Esophagus squamous epithelium (tissue), 5 donors: ENCODE measurements around the gene ITGB2. TPM values are rescaled to one million over a fixed set of nuclear protein-coding genes. Genes with fewer than 3 reads are reported as not detected.
A peak's percentile ranks its signal among the peaks of the same experiment; 100 is the strongest.

Experiments
- DNase-seq: peaks from one replicate; lab custom pipeline; 2025; lab: John Stamatoyannopoulos, UW
- H3K27ac ChIP-seq, 4 donors: fragments of 200-600 bp; sonication (generic); one replicate each; pipeline ENCODE4 v1.5.1; 2016 to 2019; ENCODE audit warnings: mild to moderate bottlenecking in 1 of 4
- H3K27me3 ChIP-seq, 4 donors: fragments of 200-600 bp; sonication (generic); 1 replicate in 3 of 4; 2 replicates in 1 of 4; pipeline versions ENCODE4 v1.5.1 to v1.6.0; 2017 to 2021; ENCODE audit warnings: antibody characterized with exemption in 1 of 4
- H3K36me3 ChIP-seq, 3 donors: fragments of 200-600 bp; sonication (generic); one replicate each; pipeline ENCODE4 v1.5.1; 2016 to 2019
- H3K4me1 ChIP-seq, 3 donors: fragments of 200-600 bp; sonication (generic); one replicate each; pipeline ENCODE4 v1.5.1; 2017 to 2019
- H3K4me3 ChIP-seq, 4 donors: fragments of 200-600 bp; sonication (generic); 1 replicate in 3 of 4; 2 replicates in 1 of 4; pipeline ENCODE4 v1.5.1; 2016 to 2019; ENCODE audit warnings: mild to moderate bottlenecking in 2 of 4, moderate library complexity in 1 of 4
- H3K9me3 ChIP-seq, 3 donors: fragments of 200-600 bp; sonication (generic); one replicate each; pipeline ENCODE4 v1.5.1; 2016 to 2019
- CTCF ChIP-seq, 6 experiments: fragments of 450-650 bp in 4 of 6; fragments of 200-600 bp in 2 of 6; sonication (generic) in 2 of 6; IDR thresholded peaks; one replicate each; pipeline ENCODE4 v1.5.1; 2016 to 2019; ENCODE audit warnings: antibody characterized with exemption in 6 of 6, mild to moderate bottlenecking in 4 of 6, moderate library complexity in 4 of 6
- POLR2A ChIP-seq, 4 donors: fragments of 450-650 bp; IDR thresholded peaks; one replicate each; pipeline ENCODE4 v1.6.1; 2017; ENCODE audit warnings: antibody characterized with exemption in 4 of 4, mild to moderate bottlenecking in 4 of 4, moderate library complexity in 3 of 4
- WGBS, 2 donors: methylation state at CpG; one replicate each; pipeline ENCODE4 v1.1.5; 2018; 5-methylcytosine and 5-hydroxymethylcytosine counted together
- intact Hi-C: fragments of 100-400 bp; cut with DNase I; formaldehyde crosslinking; loops from one replicate; pipeline ENCODE4 v1.15.0; 2022
- total RNA-seq, 4 donors: library from RNA; depleted of rRNA; stranded (reverse); fragments of >200 nt; gene quantifications; one replicate each; pipeline ENCODE4 v1.1.0, GENCODE V29; 2016
- donor health status: DM: yes; HTN: yes; CAD: no.

Gene ITGB2
- total RNA-seq, 4 donors from 2014 or later: 6.6 to 47.1 (median 18.5) TPM

DNA sequence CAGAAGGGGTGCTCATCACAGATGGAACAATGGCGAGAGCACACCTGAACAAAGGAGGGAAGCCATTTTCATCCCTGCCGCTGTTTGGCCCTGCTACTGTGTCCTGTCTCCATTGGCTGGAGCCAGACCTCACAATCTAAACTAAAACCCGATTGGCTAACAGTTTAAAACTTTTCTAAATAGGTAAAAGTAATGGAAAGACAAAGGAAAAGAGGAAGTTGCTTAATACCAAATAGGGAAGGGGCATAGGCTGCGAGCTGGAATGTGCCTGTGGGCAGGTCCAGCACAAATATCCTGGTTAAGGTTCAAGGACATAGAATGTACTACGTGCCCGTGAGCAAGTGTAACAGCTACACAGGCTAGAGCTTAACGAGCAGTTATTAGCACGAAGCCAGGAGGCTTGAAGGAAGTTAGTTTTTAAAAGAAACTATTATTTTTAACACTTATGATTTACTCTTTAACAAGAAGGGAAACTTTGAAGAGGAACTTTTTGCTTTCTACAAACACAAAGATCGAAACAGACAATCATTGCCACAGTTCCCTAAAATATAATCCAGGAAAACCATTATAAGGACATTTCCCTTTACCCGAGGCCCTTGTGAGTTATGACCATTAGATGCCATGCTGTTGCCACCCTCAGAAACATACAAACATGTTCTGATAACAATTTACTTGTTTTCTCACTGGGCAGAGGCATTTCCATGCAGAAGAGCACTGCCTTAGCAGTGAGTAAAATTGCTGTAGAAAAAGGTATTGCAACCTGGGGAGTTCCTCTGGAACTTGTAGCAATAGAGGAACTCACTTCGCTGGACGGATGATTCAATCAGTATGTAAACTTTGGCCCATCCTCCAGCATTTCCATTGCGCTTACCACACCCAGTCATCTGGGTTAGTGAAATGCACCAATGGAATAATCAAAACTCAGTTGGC, 42.4 kb downstream of the ITGB2 start:
- WGBS, 2 donors: 61 to 62% methylated on average over 13 of the region's 13 CpGs
- Histone ChIP-seq H3K4me3 (no peak overlapping the region), H3K4me1 (peaks cover 11 to 48% (median 11%) of the 10 kb centered on the region in 3 donors), H3K9me3 (no peaks in the 10 kb centered on the region), H3K27me3 (no peaks in the 10 kb centered on the region), H3K27ac (peak overlapping the region in 2 of 4 donors; percentile 10 to 51), H3K36me3 (no peaks in the 10 kb centered on the region)
- TF ChIP-seq CTCF (IDR thresholded peaks at IDR 0.05): peak in 1 of 6 experiments; percentile 10
- TF ChIP-seq POLR2A (IDR thresholded peaks at IDR 0.05): no peak
- intact Hi-C loops: no loop called here
- DNase-seq: no peak

- WGBS, 2 donors: 90 to 92% methylated on average over 12 of the region's 12 CpGs
- intact Hi-C loops: no loop called here
- H3K4me1 ChIP-seq: peaks cover 13 to 59% (median 17%) of the 10 kb centered on the region in 3 donors
- H3K9me3 ChIP-seq: no peaks in the 10 kb centered on the region
- no peak for DNase-seq
- TF ChIP-seq CTCF (IDR thresholded peaks at IDR 0.05) (no peak), POLR2A (IDR thresholded peaks at IDR 0.05) (no peak)
- H3K36me3 ChIP-seq: no peaks in the 10 kb centered on the region
- H3K27me3 ChIP-seq: no peaks in the 10 kb centered on the region
- no peak overlapping the region for H3K27ac ChIP-seq
- no peak overlapping the region for H3K4me3 ChIP-seq
These were observed 43.7 kb downstream of the ITGB2 start for GRCh38 chr21:44876849-44877575.

GRCh38 chr21:44875316-44875700, 45.4 kb downstream of the ITGB2 start:
- Histone ChIP-seq H3K27ac (peak overlapping the region; percentile 95 to 97 (median 96)), H3K4me1 (peaks cover 30 to 68% (median 32%) of the 10 kb centered on the region in 3 donors), H3K27me3 (no peaks in the 10 kb centered on the region), H3K9me3 (no peaks in the 10 kb centered on the region), H3K4me3 (peak overlapping the region; percentile 87 to 96 (median 92)), H3K36me3 (no peaks in the 10 kb centered on the region)
- intact Hi-C loops: no loop called here
- WGBS, 2 donors: 8% methylated on average over 6 of the region's 6 CpGs
- TF ChIP-seq CTCF (IDR thresholded peaks at IDR 0.05) (peak in 1 of 6 experiments; percentile 20), POLR2A (IDR thresholded peaks at IDR 0.05) (no peak)
- DNase-seq: no peak

- Histone ChIP-seq H3K4me3 (peak overlapping the region; percentile 87 to 96 (median 92)), H3K27me3 (no peaks in the 10 kb centered on the region), H3K4me1 (peaks cover 32 to 74% (median 34%) of the 10 kb centered on the region in 3 donors), H3K9me3 (no peaks in the 10 kb centered on the region), H3K36me3 (no peaks in the 10 kb centered on the region), H3K27ac (peak overlapping the region; percentile 95 to 97 (median 96))
- 5 to 8% methylated on average over 29 of the region's 49 CpGs for WGBS, 2 donors
- intact Hi-C loops: loop anchor here (5.0 kb wide), 1 partner anchor 72 kb away; the partner anchor contains the start of gene UBE2G2
- peak in 2 of 4 donors; percentile 32 to 38 for TF ChIP-seq POLR2A (IDR thresholded peaks at IDR 0.05)
- TF ChIP-seq CTCF (IDR thresholded peaks at IDR 0.05): no peak
- no peak for DNase-seq
These were observed 46.0 kb downstream of the ITGB2 start for GRCh38 chr21:44874497-44875315.
